Fibroblast of lung (primary cell): ENCODE results near the gene CARHSP1. TPM values are rescaled to one million over a fixed set of nuclear protein-coding genes. Genes with fewer than 3 reads are reported as not detected.
"Not testable (repeated sequence)": the region's sequence is repeated elsewhere in the genome, so short reads cannot be mapped to it uniquely, and the experiment has no call there.

Source experiments
- DNase-seq, 2 donors: peaks; one replicate each; pipeline versions ENCODE4 v3.0.0 to v3.0.0-alpha.2; 2010; ENCODE audit warnings: low read depth in 2 of 2
- H2AFZ ChIP-seq: 2 replicates; pipeline ENCODE4 v1.5.1; 2012; ENCODE audit warnings: low read length, control low read depth, inconsistent platforms
- H3K27ac ChIP-seq: 2 replicates; pipeline ENCODE4 v1.5.1; 2011; ENCODE audit warnings: low read length, control low read depth; ENCODE audit not compliant: insufficient read depth
- H3K27me3 ChIP-seq: 2 replicates; pipeline ENCODE4 v1.5.1; 2011; ENCODE audit warnings: mild to moderate bottlenecking, low read length; ENCODE audit not compliant: control insufficient read depth, insufficient read depth
- H3K36me3 ChIP-seq: 2 replicates; pipeline ENCODE4 v1.5.1; 2011; ENCODE audit warnings: low read length; ENCODE audit not compliant: control insufficient read depth, insufficient read depth
- H3K4me1 ChIP-seq: 2 replicates; pipeline ENCODE4 v1.5.1; 2011; ENCODE audit warnings: low read length; ENCODE audit not compliant: control insufficient read depth, insufficient read depth; ENCODE audit errors: extremely low read depth
- H3K4me2 ChIP-seq: 2 replicates; pipeline ENCODE4 v1.5.1; 2011; ENCODE audit warnings: low read length, control low read depth; ENCODE audit not compliant: insufficient read depth; ENCODE audit errors: extremely low read depth
- H3K4me3 ChIP-seq, 4 experiments: fragments of 200-600 bp in 1 of 4; sonication (generic) in 1 of 4; replicated peaks in 1 of 4; 2 replicates each; pipeline ENCODE4 v1.5.1; 2011 to 2016; ENCODE audit warnings: low read length in 4 of 4, low read depth in 3 of 4, mild to moderate bottlenecking in 3 of 4, control low read depth in 2 of 4, inconsistent platforms in 1 of 4, mixed read lengths in 1 of 4; ENCODE audit not compliant: insufficient read depth in 1 of 4; ENCODE audit errors: control extremely low read depth in 1 of 4
- H3K79me2 ChIP-seq: 2 replicates; pipeline ENCODE4 v1.5.1; 2012; ENCODE audit warnings: mild to moderate bottlenecking, low read length, inconsistent platforms; ENCODE audit not compliant: control insufficient read depth, insufficient read depth
- H3K9ac ChIP-seq: 2 replicates; pipeline ENCODE4 v1.5.1; 2011; ENCODE audit warnings: mild to moderate bottlenecking, low read length, control low read depth; ENCODE audit not compliant: insufficient read depth
- H3K9me3 ChIP-seq: 2 replicates; pipeline ENCODE4 v1.5.1; 2012; ENCODE audit warnings: low read depth, low read length; ENCODE audit not compliant: control insufficient read depth, insufficient read depth
- H4K20me1 ChIP-seq: 2 replicates; pipeline ENCODE4 v1.5.1; 2011; ENCODE audit warnings: low read length; ENCODE audit not compliant: control insufficient read depth, insufficient read depth; ENCODE audit errors: extremely low read depth
- EZH2 ChIP-seq: IDR thresholded peaks from 2 replicates; pipeline ENCODE4 v1.5.1; 2012; ENCODE audit warnings: low read length, control low read depth, mild to moderate bottlenecking; ENCODE audit errors: missing control alignments
- polyA minus RNA-seq: library from RNA; depleted of rRNA, polyadenylated mRNA; stranded (reverse); fragments of >200 nt; gene quantifications from 2 replicates; pipeline ENCODE4 v1.2.3, GENCODE V29; 2011; ENCODE audit warnings: low replicate concordance
- polyA plus RNA-seq, 2 donors: library from polyadenylated mRNA; depleted of rRNA in 1 of 2; stranded (reverse) in 1 of 2; unstranded in 1 of 2; fragments of >200 nt; gene quantifications; 2 replicates each; pipeline ENCODE4 v1.2.1, GENCODE V29; 2011 to 2012; ENCODE audit warnings: missing spikeins in 1 of 2
- total RNA-seq: library from RNA; depleted of rRNA; stranded (reverse); fragments of >200 nt; gene quantifications from 2 replicates; pipeline ENCODE4 v1.2.1, GENCODE V29; 2014
- TF ChIP-seq, protein P1 (sequence below), 2 donors: IDR thresholded peaks in 1 of 2; conservative IDR thresholded peaks in 1 of 2; 1 replicate in 1 of 2; 2 replicates in 1 of 2; pipeline ENCODE4 v1.5.1; 2011 to 2012; ENCODE audit warnings: low read length in 2 of 2, control low read depth in 1 of 2, inconsistent platforms in 1 of 2, low read depth in 1 of 2, mild to moderate bottlenecking in 1 of 2

Gene CARHSP1
- total RNA-seq (108 and 150 TPM in 2 replicates), polyA plus RNA-seq (68.7 and 90.9 TPM in 2 replicates), polyA minus RNA-seq (151 and 176 TPM in 2 replicates)
- 148 and 207 TPM in 2 replicates for polyA plus RNA-seq (2012)

- DNase-seq: peak; percentile 85 to 86
- Histone ChIP-seq H3K4me2 (peak within 1 kb of the TSS; percentile 96), H3K9me3 (no peaks in the 10 kb centered on the region), H3K9ac (peak within 1 kb of the TSS; percentile 91), H3K36me3 (peaks cover 6% of the 10 kb centered on the region), H3K79me2 (peaks cover 45% of the 10 kb centered on the region), H3K4me3 (peak within 1 kb of the TSS; percentile 71 to 87 (median 82)), H3K27me3 (no peaks in the 10 kb centered on the region), H3K27ac (peak within 1 kb of the TSS; percentile 87), H4K20me1 (no peaks in the 10 kb centered on the region), H2AFZ (peak within 1 kb of the TSS; percentile 4), H3K4me1 (peaks cover 24% of the 10 kb centered on the region)
- no peak for TF ChIP-seq EZH2
- TF ChIP-seq, protein P1, sequence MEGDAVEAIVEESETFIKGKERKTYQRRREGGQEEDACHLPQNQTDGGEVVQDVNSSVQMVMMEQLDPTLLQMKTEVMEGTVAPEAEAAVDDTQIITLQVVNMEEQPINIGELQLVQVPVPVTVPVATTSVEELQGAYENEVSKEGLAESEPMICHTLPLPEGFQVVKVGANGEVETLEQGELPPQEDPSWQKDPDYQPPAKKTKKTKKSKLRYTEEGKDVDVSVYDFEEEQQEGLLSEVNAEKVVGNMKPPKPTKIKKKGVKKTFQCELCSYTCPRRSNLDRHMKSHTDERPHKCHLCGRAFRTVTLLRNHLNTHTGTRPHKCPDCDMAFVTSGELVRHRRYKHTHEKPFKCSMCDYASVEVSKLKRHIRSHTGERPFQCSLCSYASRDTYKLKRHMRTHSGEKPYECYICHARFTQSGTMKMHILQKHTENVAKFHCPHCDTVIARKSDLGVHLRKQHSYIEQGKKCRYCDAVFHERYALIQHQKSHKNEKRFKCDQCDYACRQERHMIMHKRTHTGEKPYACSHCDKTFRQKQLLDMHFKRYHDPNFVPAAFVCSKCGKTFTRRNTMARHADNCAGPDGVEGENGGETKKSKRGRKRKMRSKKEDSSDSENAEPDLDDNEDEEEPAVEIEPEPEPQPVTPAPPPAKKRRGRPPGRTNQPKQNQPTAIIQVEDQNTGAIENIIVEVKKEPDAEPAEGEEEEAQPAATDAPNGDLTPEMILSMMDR (conservative IDR thresholded peaks at IDR 0.05 in 1 of 2, IDR thresholded peaks at IDR 0.05 in 1 of 2; ENCODE audit: low read depth in 1 of 2, low read length in 2 of 2): no peak
Observed at GRCh38 chr16:8868416-8869211, at the start of gene CARHSP1. TSS of gene CARHSP1 (minus strand) at chr16:8869006. CDS start at chr16:8859328, 9,678 bp downstream.

DNA sequence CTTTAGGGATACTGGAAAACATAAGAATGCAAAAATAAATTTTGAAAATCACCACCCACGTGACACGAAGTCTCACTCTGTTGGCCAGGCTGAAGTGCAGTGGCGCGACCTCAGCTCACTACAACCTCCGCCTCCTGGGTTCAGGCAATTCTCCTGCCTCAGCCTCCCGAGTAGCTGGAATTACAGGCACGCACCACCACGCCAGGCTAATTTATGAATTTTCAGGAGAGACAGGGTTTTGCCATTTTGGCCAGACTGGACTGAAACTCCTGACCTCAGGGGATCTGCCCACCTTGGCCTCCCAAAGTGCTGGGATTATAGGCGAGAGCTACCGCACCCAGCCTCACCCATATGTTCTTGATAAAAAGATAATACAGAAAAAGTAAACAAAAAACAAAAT, 48.5 kb upstream of the CARHSP1 start:
- H3K9me3 ChIP-seq, H2AFZ ChIP-seq, H4K20me1 ChIP-seq, H3K9ac ChIP-seq, H3K27me3 ChIP-seq, H3K4me1 ChIP-seq, H3K27ac ChIP-seq, H3K79me2 ChIP-seq, DNase-seq, H3K4me3 ChIP-seq, H3K4me2 ChIP-seq: not testable (repeated sequence)
- H3K36me3 ChIP-seq: peaks cover 21% of the 10 kb centered on the region

DNA sequence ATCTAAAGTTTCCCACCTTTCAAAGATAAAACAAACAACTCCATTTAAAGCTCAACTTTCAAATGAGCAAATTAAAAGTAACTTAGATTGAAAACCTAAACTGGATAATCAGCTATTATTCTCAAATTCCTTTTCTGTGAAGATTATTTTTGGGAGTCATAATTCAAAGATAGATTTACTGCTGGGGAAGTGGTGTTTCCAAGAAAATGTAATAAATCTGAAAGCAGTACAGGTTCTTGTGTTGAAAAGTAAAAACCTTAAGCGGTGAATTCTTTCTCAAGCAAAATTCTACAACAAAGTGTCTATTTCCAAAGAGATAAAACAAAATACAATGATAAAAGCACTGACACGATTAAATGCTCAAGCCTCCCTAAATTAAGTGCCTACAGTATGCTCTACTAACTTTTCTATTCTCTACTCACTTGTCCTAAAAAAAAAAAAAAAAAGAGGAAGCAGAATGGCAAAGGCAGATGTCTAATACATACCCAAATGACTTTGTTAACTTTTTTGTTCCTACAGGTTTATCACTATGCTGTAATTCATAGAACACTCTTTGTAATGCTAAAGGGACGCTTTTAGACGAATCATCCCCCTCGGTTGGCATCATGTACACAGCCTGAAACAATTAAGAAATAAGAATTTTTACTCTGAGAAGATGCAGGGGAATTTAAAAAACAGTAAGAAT, 47.9 kb upstream of the CARHSP1 start:
- no peak overlapping the region for H3K4me2 ChIP-seq
- no peak overlapping the region for H3K4me3 ChIP-seq
- no peaks in the 10 kb centered on the region for H3K4me1 ChIP-seq
- no peak overlapping the region for H2AFZ ChIP-seq
- H3K9me3 ChIP-seq: no peaks in the 10 kb centered on the region
- H3K36me3 ChIP-seq: peaks cover 20% of the 10 kb centered on the region
- no peak for DNase-seq
- no peaks in the 10 kb centered on the region for H3K27me3 ChIP-seq
- H3K79me2 ChIP-seq: peaks cover 2% of the 10 kb centered on the region
- H4K20me1 ChIP-seq: no peaks in the 10 kb centered on the region
- TF ChIP-seq EZH2: no peak
- TF ChIP-seq, protein P1 (conservative IDR thresholded peaks at IDR 0.05 in 1 of 2, IDR thresholded peaks at IDR 0.05 in 1 of 2; ENCODE audit: low read depth in 1 of 2, low read length in 2 of 2): no peak
- H3K27ac ChIP-seq: no peak overlapping the region
- H3K9ac ChIP-seq: no peak overlapping the region
